GM12878 (cell line): ENCODE measurements around the gene SLF2. TPM values are rescaled to one million over a fixed set of nuclear protein-coding genes. Genes with fewer than 3 reads are reported as not detected.
A peak's percentile ranks its signal among the peaks of the same experiment; 100 is the strongest.

Experiments
- BCL11A ChIP-seq: IDR thresholded peaks from 2 replicates; pipeline ENCODE4 v1.6.1; 2011; ENCODE audit warnings: low read depth, low read length
- BCL3 ChIP-seq: IDR thresholded peaks from 2 replicates; pipeline ENCODE4 v1.6.1; 2011; ENCODE audit warnings: borderline replicate concordance, low read depth, mild to moderate bottlenecking, moderate library complexity, low read length; ENCODE audit not compliant: insufficient read depth, poor library complexity, severe bottlenecking
- CBX5 ChIP-seq: sonication (generic); IDR thresholded peaks from 2 replicates; pipeline ENCODE4 v1.6.1; 2016; ENCODE audit warnings: low read depth, moderate library complexity, mild to moderate bottlenecking, inconsistent platforms
- CHD2 ChIP-seq: IDR thresholded peaks from 2 replicates; pipeline ENCODE4 v1.6.1; 2011; ENCODE audit warnings: low read depth, low read length, improper control_type of control experiment, borderline replicate concordance
- CUX1 ChIP-seq: IDR thresholded peaks from 2 replicates; pipeline ENCODE4 v1.6.1; 2012; ENCODE audit warnings: improper control_type of control experiment, low read depth, low read length; ENCODE audit not compliant: insufficient replicate concordance
- EED ChIP-seq: sonication (generic); IDR thresholded peaks from 2 replicates; pipeline ENCODE4 v1.6.1; 2016; ENCODE audit warnings: antibody characterized with exemption, low read depth
- EZH2 ChIP-seq: IDR thresholded peaks from 2 replicates; pipeline ENCODE4 v1.6.1; 2012; ENCODE audit warnings: low read depth, mild to moderate bottlenecking, control low read depth, inconsistent platforms, low read length, borderline replicate concordance; ENCODE audit not compliant: control insufficient read depth
- GABPA ChIP-seq: IDR thresholded peaks from 2 replicates; pipeline ENCODE4 v1.6.1; 2014; ENCODE audit warnings: antibody characterized with exemption, low read depth, mild to moderate bottlenecking, inconsistent platforms
- HCFC1 ChIP-seq: fragments of 150-350 bp; IDR thresholded peaks from 2 replicates; pipeline ENCODE4 v1.6.1; 2014; ENCODE audit warnings: low read length
- HDAC2 ChIP-seq: fragments of 200-600 bp; sonication (generic); IDR thresholded peaks from 2 replicates; pipeline ENCODE4 v1.6.1; 2017
- HDGF ChIP-seq: fragments of 450-650 bp; IDR thresholded peaks from 2 replicates; pipeline ENCODE4 v1.6.1; 2016; ENCODE audit warnings: antibody characterized with exemption
- IKZF1 ChIP-seq: fragments of 450-650 bp; conservative IDR thresholded peaks from 2 replicates; pipeline ENCODE4 v1.6.1; 2017; ENCODE audit warnings: antibody characterized with exemption, mild to moderate bottlenecking
- MTA2 ChIP-seq: fragments of 450-650 bp; IDR thresholded peaks from 2 replicates; pipeline ENCODE4 v1.6.1; 2016; ENCODE audit warnings: low read depth, mild to moderate bottlenecking, moderate library complexity
- NFIC ChIP-seq: IDR thresholded peaks from 2 replicates; pipeline ENCODE4 v1.6.1; 2012; ENCODE audit warnings: low read depth, mild to moderate bottlenecking, inconsistent platforms, low read length, moderate library complexity
- NR2C1 ChIP-seq: fragments of 450-650 bp; IDR thresholded peaks from 2 replicates; pipeline ENCODE4 v1.6.1; 2017; ENCODE audit warnings: antibody characterized with exemption, mild to moderate bottlenecking, moderate library complexity
- PAX8 ChIP-seq: fragments of 450-650 bp; IDR thresholded peaks from 2 replicates; pipeline ENCODE4 v1.6.1; 2017; ENCODE audit warnings: mild to moderate bottlenecking, moderate library complexity
- POU2F2 ChIP-seq: IDR thresholded peaks from 3 replicates; pipeline ENCODE4 v1.6.1; 2011; ENCODE audit warnings: low read depth, mild to moderate bottlenecking, low read length, borderline replicate concordance
- SMARCA5 ChIP-seq: fragments of 450-650 bp; IDR thresholded peaks from 2 replicates; pipeline ENCODE4 v1.6.1; 2017; ENCODE audit warnings: mild to moderate bottlenecking
- SREBF1 ChIP-seq: IDR thresholded peaks from 2 replicates; pipeline ENCODE4 v1.6.1; 2012; ENCODE audit warnings: mild to moderate bottlenecking, low read length
- TBL1XR1 ChIP-seq: IDR thresholded peaks from 2 replicates; pipeline ENCODE4 v1.6.1; 2012; ENCODE audit warnings: low read depth, low read length, improper control_type of control experiment
- TCF3 ChIP-seq: IDR thresholded peaks from 2 replicates; pipeline ENCODE4 v1.6.1; 2012; ENCODE audit warnings: low read depth, mild to moderate bottlenecking, low read length, borderline replicate concordance; ENCODE audit not compliant: insufficient read depth
- USF1 ChIP-seq: IDR thresholded peaks from 2 replicates; pipeline ENCODE4 v1.6.1; 2011; ENCODE audit warnings: borderline replicate concordance, low read depth, mild to moderate bottlenecking, moderate library complexity, mixed read lengths, low read length; ENCODE audit not compliant: insufficient read depth; ENCODE audit errors: extremely low read length
- YY1 ChIP-seq: IDR thresholded peaks from 2 replicates; pipeline ENCODE4 v1.6.1; 2011; ENCODE audit warnings: low read depth, mild to moderate bottlenecking, low read length
- ZNF207 ChIP-seq: fragments of 450-650 bp; IDR thresholded peaks from 2 replicates; pipeline ENCODE4 v1.6.1; 2014; ENCODE audit warnings: antibody characterized with exemption, mild to moderate bottlenecking, borderline replicate concordance
- ZNF622 ChIP-seq: fragments of 450-650 bp; IDR thresholded peaks from 2 replicates; pipeline ENCODE4 v1.6.1; 2017; ENCODE audit warnings: mild to moderate bottlenecking, inconsistent platforms
- ZSCAN29 ChIP-seq: fragments of 450-650 bp; IDR thresholded peaks from 2 replicates; pipeline ENCODE4 v1.6.1; 2017; ENCODE audit warnings: mild to moderate bottlenecking, moderate library complexity
- polyA plus RNA-seq, 11 experiments: library from polyadenylated mRNA; depleted of rRNA in 4 of 11; unstranded in 6 of 11; stranded (reverse) in 5 of 11; fragments of >200 nt; fragmentation: Nextera tagmentation in 4 of 11; fragmentation: Illumina TruSeq in 1 of 11; extraction: Ambion mirVana in 4 of 11; extraction: Trizol in 1 of 11; gene quantifications; 1 replicate in 1 of 11; 2 replicates in 10 of 11; pipeline versions ENCODE4 v1.2.1 to v1.2.3, GENCODE V29; 2011 to 2016; ENCODE audit warnings: inconsistent platforms in 2 of 11, missing spikeins in 2 of 11, low read depth in 1 of 11
- total RNA-seq, 4 experiments: library from RNA; depleted of rRNA in 3 of 4; stranded (reverse); fragments of >200 nt in 3 of 4; fragmentation: Illumina TruSeq in 1 of 4; extraction: Trizol in 1 of 4; gene quantifications; 2 replicates each; pipeline versions ENCODE4 v1.2.1 to v1.2.3, GENCODE V29; 2013 to 2021

The SLF2 gene
- total and polyA plus RNA-seq, 10 of the 15 experiments (the other 5 are each of a cell fraction or from before 2014, with no cell fraction given), result 3.0 to 25.2 (median 17.9) TPM

- no peak for TF ChIP-seq GABPA
- no peak for TF ChIP-seq HCFC1
- no peak for TF ChIP-seq HDAC2
- TF ChIP-seq SMARCA5, result no peak
- no peak for TF ChIP-seq NR2C1
- no peak for TF ChIP-seq BCL11A
- no peak for TF ChIP-seq NFIC
- no peak for TF ChIP-seq CUX1
- no peak for TF ChIP-seq TBL1XR1
- no peak for TF ChIP-seq POU2F2
- TF ChIP-seq SREBF1, result no peak
- TF ChIP-seq EZH2, result no peak
- peak; percentile 16 for TF ChIP-seq USF1
- TF ChIP-seq ZNF207, result no peak
- peak; percentile 6; the same call in 1 of the 2 replicates for TF ChIP-seq EED
- no peak for TF ChIP-seq YY1
- TF ChIP-seq CBX5, result no peak
- no peak for TF ChIP-seq ZNF622
- no peak for TF ChIP-seq BCL3
- 0 out of 2 replicates have a peak, but pooled peaks have one; percentile 37 for TF ChIP-seq CHD2
- peak; percentile 74 for TF ChIP-seq TCF3
- peak; percentile 87; the same call in 1 of the 2 replicates for TF ChIP-seq HDGF
- TF ChIP-seq PAX8, result no peak
- peak; percentile 22; the same call in 1 of the 2 replicates for TF ChIP-seq MTA2
- no peak for TF ChIP-seq ZSCAN29
- no peak for TF ChIP-seq IKZF1
Observed at GRCh38 chr10:100998183-100998990, 85.6 kb downstream of the SLF2 start (continued).
